ENCODE data around the gene PCNX2. TPM values are rescaled to one million over a fixed set of nuclear protein-coding genes. Genes with fewer than 3 reads are reported as not detected.

The PCNX2 gene
- total and polyA plus RNA-seq, 4 experiments from 2014 or later = 1.8 to 109 (median 55.7) TPM

DNA sequence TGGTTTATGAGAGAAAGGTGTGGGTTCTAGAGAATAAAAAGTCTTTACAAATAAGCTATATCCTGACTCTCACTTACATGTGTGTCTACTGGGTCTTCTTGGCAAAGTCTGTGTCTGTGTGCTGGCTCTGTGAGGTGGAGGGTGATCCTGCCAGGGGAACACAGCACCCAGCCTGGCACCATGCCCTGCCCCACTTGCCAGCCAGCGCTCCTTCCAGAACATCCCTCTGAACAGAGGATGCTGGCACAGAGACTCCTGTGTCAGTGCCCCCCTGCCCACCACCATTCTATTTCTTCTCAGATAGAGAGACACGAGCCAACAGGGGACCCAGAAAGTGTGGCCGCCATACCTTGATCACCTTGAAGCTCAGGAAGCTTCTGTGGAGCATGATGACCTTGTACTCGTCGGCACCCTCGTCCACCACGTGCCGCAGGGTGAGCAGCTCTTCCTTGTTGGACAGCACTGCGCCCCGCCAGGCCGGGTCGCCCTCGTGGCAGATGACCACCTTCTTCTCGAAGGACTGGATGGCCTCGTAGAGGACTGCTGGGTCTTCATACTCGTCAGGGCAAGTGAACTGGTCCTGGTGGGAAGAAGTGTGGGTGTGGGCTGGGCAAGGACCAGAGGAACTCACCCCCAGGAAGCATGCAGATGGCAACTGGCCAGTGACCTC is 295.4 kb downstream of the PCNX2 start:
- POLR2A ChIA-PET (ENCODE audit: partially characterized antibody) = no interaction called here
- Histone ChIP-seq H3K4me3 (ENCODE audit: low read length in 2 of 2) (no peak overlapping the region), H3K27me3 (ENCODE audit: insufficient read depth, low read length) (no peaks in the 10 kb centered on the region), H3K4me1 (ENCODE audit: insufficient read depth, low read length) (no peaks in the 10 kb centered on the region), H3K9me3 (ENCODE audit: control insufficient read depth in 1 of 2, low read length in 2 of 2) (no peaks in the 10 kb centered on the region), H3K27ac (ENCODE audit: low read depth, low read length) (no peak overlapping the region), H3K36me3 (ENCODE audit: insufficient read depth, low read length) (peaks cover 27% of the 10 kb centered on the region)
- H3K4me3 Mint-ChIP-seq = no peak overlapping the region
- intact Hi-C loops (cut with micrococcal nuclease) = no loop called here
- H3K27me3 Mint-ChIP-seq = no peaks in the 10 kb centered on the region
- no peak for DNase-seq
- no peak overlapping the region for H3K27ac Mint-ChIP-seq
- CTCF ChIA-PET (ENCODE audit: partially characterized antibody) = no interaction called here
- H3K4me1 Mint-ChIP-seq = no peaks in the 10 kb centered on the region
- peaks cover 74 to 86% of the 10 kb centered on the region in 2 donors for H3K36me3 Mint-ChIP-seq
- peaks cover 0 to 4% (median 0%) of the 10 kb centered on the region in 8 donors for H3K9me3 Mint-ChIP-seq

DNA sequence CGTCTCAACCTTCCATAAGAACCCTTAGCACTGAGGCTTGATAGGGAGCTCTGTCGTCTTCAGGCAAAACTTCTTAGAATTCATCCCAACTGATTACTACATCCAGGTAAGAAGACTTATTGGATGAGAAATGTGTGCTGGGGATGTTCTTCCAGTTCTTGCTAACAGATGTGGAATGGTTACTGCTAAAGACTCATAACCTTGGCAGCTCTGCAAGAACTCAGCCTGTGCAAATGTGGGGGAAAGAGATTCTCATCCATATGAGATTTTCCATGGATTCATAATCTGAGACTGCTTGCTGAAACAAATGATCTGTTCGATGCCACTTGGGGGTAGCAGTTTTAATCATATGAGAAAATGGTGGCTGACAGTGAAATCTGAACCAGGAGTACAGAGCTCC is 296.9 kb downstream of the PCNX2 start:
- Histone ChIP-seq H3K9me3 (ENCODE audit: control insufficient read depth in 1 of 2, low read length in 2 of 2) (no peaks in the 10 kb centered on the region), H3K27ac (ENCODE audit: low read depth, low read length) (no peak overlapping the region), H3K4me1 (ENCODE audit: insufficient read depth, low read length) (no peaks in the 10 kb centered on the region), H3K4me3 (ENCODE audit: low read length in 2 of 2) (no peak overlapping the region), H3K27me3 (ENCODE audit: insufficient read depth, low read length) (no peaks in the 10 kb centered on the region), H3K36me3 (ENCODE audit: insufficient read depth, low read length) (peaks cover 27% of the 10 kb centered on the region)
- Mint-ChIP-seq H3K36me3 (peaks cover 78 to 89% of the 10 kb centered on the region in 2 donors), H3K27me3 (no peaks in the 10 kb centered on the region), H3K4me1 (no peaks in the 10 kb centered on the region), H3K9me3 (peaks cover 0 to 11% (median 6%) of the 10 kb centered on the region in 8 donors), H3K4me3 (no peak overlapping the region), H3K27ac (no peak overlapping the region)
- ChIA-PET POLR2A (ENCODE audit: partially characterized antibody) (no interaction called here), CTCF (ENCODE audit: partially characterized antibody) (no interaction called here)
- no peak for DNase-seq
- intact Hi-C loops (cut with micrococcal nuclease) = no loop called here

DNA sequence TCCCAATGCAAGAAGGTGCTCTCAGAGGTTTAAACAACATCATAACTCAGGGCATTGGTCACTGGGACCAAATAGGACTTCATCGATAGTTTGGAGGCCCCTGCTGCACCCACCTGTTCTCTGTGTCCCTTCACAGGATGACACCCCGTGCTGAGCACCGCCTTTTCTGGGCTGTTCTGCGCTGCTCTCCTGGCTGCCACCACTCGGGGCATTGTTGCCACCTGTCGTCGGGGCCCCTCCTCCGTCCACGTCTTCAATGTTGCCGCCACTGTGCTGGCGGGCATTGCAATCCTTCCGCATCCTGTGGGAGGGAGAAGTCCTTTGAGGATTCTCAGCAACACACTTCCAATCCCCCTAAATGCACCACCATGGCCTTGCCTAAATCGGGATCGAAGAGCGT is 297.4 kb downstream of the PCNX2 start:
- ChIA-PET CTCF (ENCODE audit: partially characterized antibody) (no interaction called here), POLR2A (ENCODE audit: partially characterized antibody) (no interaction called here)
- DNase-seq = no peak
- intact Hi-C loops (cut with micrococcal nuclease) = no loop called here
- H3K36me3 ChIP-seq (ENCODE audit: insufficient read depth, low read length) = peaks cover 27% of the 10 kb centered on the region
- no peaks in the 10 kb centered on the region for H3K4me1 ChIP-seq (ENCODE audit: insufficient read depth, low read length)
- H3K27me3 ChIP-seq (ENCODE audit: insufficient read depth, low read length) = no peaks in the 10 kb centered on the region
- no peak overlapping the region for H3K27ac ChIP-seq (ENCODE audit: low read depth, low read length)
- no peak overlapping the region for H3K4me3 Mint-ChIP-seq
- no peak overlapping the region for H3K27ac Mint-ChIP-seq
- H3K36me3 Mint-ChIP-seq = peaks cover 79 to 89% of the 10 kb centered on the region in 2 donors
- H3K4me3 ChIP-seq (ENCODE audit: low read length in 2 of 2) = no peak overlapping the region
- H3K9me3 Mint-ChIP-seq = peaks cover 0 to 13% (median 9%) of the 10 kb centered on the region in 8 donors
- no peaks in the 10 kb centered on the region for H3K4me1 Mint-ChIP-seq
- no peaks in the 10 kb centered on the region for H3K9me3 ChIP-seq (ENCODE audit: control insufficient read depth in 1 of 2, low read length in 2 of 2)
- no peaks in the 10 kb centered on the region for H3K27me3 Mint-ChIP-seq

DNA sequence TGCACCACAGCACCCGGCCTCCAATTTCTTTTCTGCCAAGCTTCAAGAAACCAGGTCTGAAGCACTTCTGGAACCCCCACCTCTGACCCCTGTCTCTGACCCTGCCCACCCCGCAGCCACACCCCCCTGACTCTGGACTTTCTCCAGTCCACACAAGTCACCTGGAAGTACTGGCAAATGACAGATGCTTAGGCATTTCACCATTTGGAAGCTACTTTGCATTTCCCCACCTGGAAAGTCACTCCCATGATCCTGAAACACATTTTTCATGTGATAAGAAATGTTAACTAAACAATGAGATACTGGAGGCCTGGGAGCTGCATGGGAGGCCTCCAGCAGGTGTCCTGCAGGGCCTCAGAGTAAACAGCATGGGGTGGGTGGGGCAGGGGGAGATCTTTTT is 299.4 kb downstream of the PCNX2 start:
- DNase-seq = no peak
- no peaks in the 10 kb centered on the region for H3K9me3 ChIP-seq (ENCODE audit: control insufficient read depth in 1 of 2, low read length in 2 of 2)
- ChIA-PET POLR2A (ENCODE audit: partially characterized antibody) (interaction anchor here (0.5 kb wide), 1 partner anchor 39 kb away, joined by 3 read pairs; no protein-coding TSS in a partner anchor), CTCF (ENCODE audit: partially characterized antibody) (no interaction called here)
- peaks cover 27% of the 10 kb centered on the region for H3K36me3 ChIP-seq (ENCODE audit: insufficient read depth, low read length)
- Mint-ChIP-seq H3K27me3 (no peaks in the 10 kb centered on the region), H3K27ac (peak overlapping the region in 1 of 7 donors; percentile 36), H3K36me3 (peaks cover 88 to 95% of the 10 kb centered on the region in 2 donors), H3K4me1 (no peaks in the 10 kb centered on the region), H3K9me3 (peaks cover 0 to 16% (median 10%) of the 10 kb centered on the region in 8 donors), H3K4me3 (no peak overlapping the region)
- intact Hi-C loops (cut with micrococcal nuclease) = no loop called here
- H3K27me3 ChIP-seq (ENCODE audit: insufficient read depth, low read length) = no peaks in the 10 kb centered on the region
- no peaks in the 10 kb centered on the region for H3K4me1 ChIP-seq (ENCODE audit: insufficient read depth, low read length)
- H3K27ac ChIP-seq (ENCODE audit: low read depth, low read length) = no peak overlapping the region
- no peak overlapping the region for H3K4me3 ChIP-seq (ENCODE audit: low read length in 2 of 2)

DNA sequence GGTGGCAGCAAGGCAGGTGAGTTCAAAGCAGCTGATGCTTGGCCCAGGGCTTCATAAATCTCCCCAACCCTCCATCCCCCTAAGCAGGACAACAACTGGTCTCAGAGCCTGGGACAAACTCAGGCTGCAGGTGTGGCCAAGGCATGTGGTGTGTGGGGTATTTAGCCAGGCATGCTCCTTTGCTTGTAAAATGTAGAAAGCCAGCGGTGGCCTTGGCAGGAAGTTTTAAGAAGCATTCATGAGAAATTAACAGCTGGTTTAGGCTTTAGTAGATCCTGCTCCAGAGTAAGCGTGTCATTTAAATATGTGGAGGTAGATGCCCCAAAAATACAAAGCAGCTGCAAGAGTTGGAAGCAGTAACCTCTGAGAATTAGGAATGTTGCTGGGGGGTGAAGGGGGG is 300.3 kb downstream of the PCNX2 start:
- ChIA-PET POLR2A (ENCODE audit: partially characterized antibody) (no interaction called here), CTCF (ENCODE audit: partially characterized antibody) (no interaction called here)
- Mint-ChIP-seq H3K4me3 (no peak overlapping the region), H3K27ac (no peak overlapping the region), H3K4me1 (no peaks in the 10 kb centered on the region), H3K27me3 (no peaks in the 10 kb centered on the region), H3K36me3 (peaks cover 87 to 91% of the 10 kb centered on the region in 2 donors), H3K9me3 (peaks cover 0 to 16% (median 10%) of the 10 kb centered on the region in 8 donors)
- peaks cover 20% of the 10 kb centered on the region for H3K36me3 ChIP-seq (ENCODE audit: insufficient read depth, low read length)
- no peaks in the 10 kb centered on the region for H3K4me1 ChIP-seq (ENCODE audit: insufficient read depth, low read length)
- intact Hi-C loops (cut with micrococcal nuclease) = no loop called here
- no peaks in the 10 kb centered on the region for H3K9me3 ChIP-seq (ENCODE audit: control insufficient read depth in 1 of 2, low read length in 2 of 2)
- H3K27me3 ChIP-seq (ENCODE audit: insufficient read depth, low read length) = no peaks in the 10 kb centered on the region
- H3K27ac ChIP-seq (ENCODE audit: low read depth, low read length) = no peak overlapping the region
- no peak overlapping the region for H3K4me3 ChIP-seq (ENCODE audit: low read length in 2 of 2)
- no peak for DNase-seq

DNA sequence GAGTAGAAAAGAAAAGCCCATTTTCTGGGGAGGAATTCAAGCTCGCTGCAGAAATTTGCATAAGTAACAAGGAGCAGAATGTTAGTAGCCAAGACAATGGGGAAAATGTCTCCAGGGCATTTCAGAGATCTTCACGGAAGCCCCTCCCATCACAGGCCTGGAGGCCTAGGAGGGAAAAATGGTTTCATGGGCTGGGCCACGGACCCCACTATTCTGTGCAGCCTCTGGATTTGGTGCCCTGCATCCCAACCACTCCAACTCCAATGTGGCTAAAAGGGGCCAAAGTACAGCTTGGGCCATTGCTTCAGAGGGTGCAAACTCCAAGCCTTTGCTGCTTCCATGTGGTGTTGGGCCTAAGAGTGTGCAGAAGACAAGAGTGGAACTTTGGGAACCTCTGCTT is 302.0 kb downstream of the PCNX2 start:
- Mint-ChIP-seq H3K9me3 (peaks cover 0 to 16% (median 10%) of the 10 kb centered on the region in 8 donors), H3K4me3 (no peak overlapping the region), H3K4me1 (no peaks in the 10 kb centered on the region), H3K27ac (no peak overlapping the region), H3K36me3 (peaks cover 76% of the 10 kb centered on the region in 2 donors), H3K27me3 (no peaks in the 10 kb centered on the region)
- no peaks in the 10 kb centered on the region for H3K4me1 ChIP-seq (ENCODE audit: insufficient read depth, low read length)
- H3K27me3 ChIP-seq (ENCODE audit: insufficient read depth, low read length) = no peaks in the 10 kb centered on the region
- POLR2A ChIA-PET (ENCODE audit: partially characterized antibody) = no interaction called here
- no peak overlapping the region for H3K4me3 ChIP-seq (ENCODE audit: low read length in 2 of 2)
- H3K36me3 ChIP-seq (ENCODE audit: insufficient read depth, low read length) = peaks cover 15% of the 10 kb centered on the region
- intact Hi-C loops (cut with micrococcal nuclease) = no loop called here
- no peak overlapping the region for H3K27ac ChIP-seq (ENCODE audit: low read depth, low read length)
- no peaks in the 10 kb centered on the region for H3K9me3 ChIP-seq (ENCODE audit: control insufficient read depth in 1 of 2, low read length in 2 of 2)
- CTCF ChIA-PET (ENCODE audit: partially characterized antibody) = interaction anchor here (1.0 kb wide), 1 partner anchor 87 kb away, joined by 3 read pairs; no protein-coding TSS in a partner anchor
- DNase-seq = no peak

DNA sequence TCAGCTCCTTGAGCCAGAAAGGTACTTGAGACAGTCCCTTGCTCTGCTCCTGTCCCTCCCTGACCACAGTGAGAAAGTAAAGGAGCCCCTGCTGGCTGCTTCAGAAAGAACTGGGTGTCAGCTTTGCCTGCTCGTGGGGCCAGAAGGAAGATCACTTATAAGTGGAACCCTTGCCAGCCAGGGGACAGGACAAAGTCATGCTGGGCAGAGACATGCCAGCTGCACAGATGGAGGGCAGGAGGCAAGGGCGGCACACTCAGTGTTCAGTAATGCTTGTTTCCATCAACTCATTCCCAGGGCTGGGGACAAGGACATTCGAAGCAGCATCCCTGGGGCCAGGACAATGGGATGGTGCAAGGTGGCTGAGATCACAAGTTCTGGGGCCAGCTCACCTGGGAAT is 303.3 kb downstream of the PCNX2 start:
- ChIA-PET POLR2A (ENCODE audit: partially characterized antibody) (no interaction called here), CTCF (ENCODE audit: partially characterized antibody) (no interaction called here)
- no peaks in the 10 kb centered on the region for H3K4me1 ChIP-seq (ENCODE audit: insufficient read depth, low read length)
- peaks cover 0 to 16% (median 10%) of the 10 kb centered on the region in 8 donors for H3K9me3 Mint-ChIP-seq
- DNase-seq = no peak
- H3K9me3 ChIP-seq (ENCODE audit: control insufficient read depth in 1 of 2, low read length in 2 of 2) = no peaks in the 10 kb centered on the region
- peaks cover 63 to 64% of the 10 kb centered on the region in 2 donors for H3K36me3 Mint-ChIP-seq
- H3K4me1 Mint-ChIP-seq = no peaks in the 10 kb centered on the region
- no peak overlapping the region for H3K4me3 Mint-ChIP-seq
- H3K27me3 Mint-ChIP-seq = no peaks in the 10 kb centered on the region
- peak overlapping the region in 1 of 7 donors; percentile 50 for H3K27ac Mint-ChIP-seq
- intact Hi-C loops (cut with micrococcal nuclease) = no loop called here
- H3K27me3 ChIP-seq (ENCODE audit: insufficient read depth, low read length) = no peaks in the 10 kb centered on the region
- no peak overlapping the region for H3K4me3 ChIP-seq (ENCODE audit: low read length in 2 of 2)
- H3K27ac ChIP-seq (ENCODE audit: low read depth, low read length) = no peak overlapping the region
- peaks cover 1% of the 10 kb centered on the region for H3K36me3 ChIP-seq (ENCODE audit: insufficient read depth, low read length)
